IMR-90 (cell line): Measurements from ENCODE around the gene LAPTM5. TPM values are rescaled to one million over a fixed set of nuclear protein-coding genes. Genes with fewer than 3 reads are reported as not detected.

ENCODE experiments used
- ATAC-seq: fragments of 200-7000 bp; cut with Tn5 transposase; 2 replicates; pipeline ENCODE4 v1.9.1; 2020; ENCODE audit warnings: low read depth, mild to moderate bottlenecking, moderate library complexity
- BruUV-seq: library from RNA; stranded (reverse); fragments of 400-500 nt; replicated peaks from 2 replicates; lab custom pipeline; 2021; lab: Mats Ljungman, UMichigan
- CTCF ChIA-PET: fragments of 300-600 bp; formaldehyde crosslinking; extraction: SDS; loops from one replicate; lab custom pipeline; 2021; ENCODE audit warnings: antibody characterized with exemption; lab: Yijun Ruan, JAX
- POLR2A ChIA-PET: fragments of 300-600 bp; sonication (Branson Sonifier 250); formaldehyde crosslinking; loops from one replicate; lab custom pipeline; 2022; ENCODE audit warnings: antibody characterized with exemption; ENCODE audit not compliant: unreplicated experiment; lab: Charles Lee
- DNase-seq: peaks from one replicate; pipeline ENCODE4 v3.0.0; 2013
- H2AFZ ChIP-seq: replicated peaks from 2 replicates; pipeline ENCODE3; 2013; ENCODE audit warnings: low read length, mild to moderate bottlenecking; ENCODE audit not compliant: poor library complexity
- H2AK5ac ChIP-seq: 2 replicates; pipeline ENCODE4 v1.6.1; 2013; ENCODE audit warnings: low read depth, low read length, inconsistent platforms
- H2AK9ac ChIP-seq: replicated peaks from 2 replicates; pipeline ENCODE3; 2013; ENCODE audit warnings: mild to moderate bottlenecking, low read depth, low read length, moderate library complexity; ENCODE audit not compliant: poor library complexity
- H2BK120ac ChIP-seq: 2 replicates; pipeline ENCODE4 v1.6.1; 2013; ENCODE audit warnings: low read depth, low read length, inconsistent platforms
- H2BK15ac ChIP-seq: 3 replicates; pipeline ENCODE4 v1.6.1; 2013; ENCODE audit warnings: low read depth, low read length, inconsistent platforms
- H2BK20ac ChIP-seq: 2 replicates; pipeline ENCODE4 v1.6.1; 2013; ENCODE audit warnings: low read depth, mild to moderate bottlenecking, inconsistent platforms, low read length, moderate library complexity
- H2BK5ac ChIP-seq: 2 replicates; pipeline ENCODE4 v1.6.1; 2013; ENCODE audit warnings: mild to moderate bottlenecking, low read depth, low read length, inconsistent platforms; ENCODE audit not compliant: poor library complexity, severe bottlenecking
- H3K14ac ChIP-seq: replicated peaks from 2 replicates; pipeline ENCODE4 v1.6.1; 2013; ENCODE audit warnings: low read depth, low read length, inconsistent platforms
- H3K18ac ChIP-seq: 2 replicates; pipeline ENCODE4 v1.6.1; 2013; ENCODE audit warnings: low read depth, low read length, control low read depth
- H3K23ac ChIP-seq: 2 replicates; pipeline ENCODE4 v1.6.1; 2013; ENCODE audit warnings: low read depth, low read length, inconsistent platforms
- H3K27ac ChIP-seq: 2 replicates; pipeline ENCODE4 v1.5.1; 2013; ENCODE audit warnings: mild to moderate bottlenecking, control low read depth, low read length; ENCODE audit not compliant: insufficient read depth
- H3K27me3 ChIP-seq: 2 replicates; pipeline ENCODE4 v1.6.1; 2013; ENCODE audit warnings: low read length; ENCODE audit not compliant: control insufficient read depth, insufficient read depth
- H3K36me3 ChIP-seq: 2 replicates; pipeline ENCODE4 v1.6.1; 2013; ENCODE audit warnings: low read length, mixed read lengths; ENCODE audit not compliant: control insufficient read depth, insufficient read depth
- H3K4ac ChIP-seq: 2 replicates; pipeline ENCODE4 v1.6.1; 2013; ENCODE audit warnings: low read depth, low read length, inconsistent platforms
- H3K4me1 ChIP-seq: 2 replicates; pipeline ENCODE4 v1.6.1; 2013; ENCODE audit warnings: low read length, mixed read lengths; ENCODE audit not compliant: control insufficient read depth, insufficient read depth
- H3K4me2 ChIP-seq: 2 replicates; pipeline ENCODE4 v1.6.1; 2013; ENCODE audit warnings: low read depth, mild to moderate bottlenecking, control low read depth, low read length, moderate library complexity
- H3K4me3 ChIP-seq: 2 replicates; pipeline ENCODE4 v1.5.1; 2013; ENCODE audit warnings: low read depth, mild to moderate bottlenecking, control low read depth, low read length, moderate library complexity; ENCODE audit not compliant: insufficient read depth
- H3K56ac ChIP-seq: 2 replicates; pipeline ENCODE4 v1.6.1; 2013; ENCODE audit warnings: low read length, inconsistent platforms; ENCODE audit not compliant: insufficient read depth; ENCODE audit errors: extremely low read depth
- H3K79me1 ChIP-seq, 2 experiments: 2 replicates each; pipeline ENCODE4 v1.6.1; 2013; ENCODE audit warnings: low read length in 2 of 2, inconsistent platforms in 1 of 2, low read depth in 1 of 2
- H3K9ac ChIP-seq: 2 replicates; pipeline ENCODE4 v1.6.1; 2013; ENCODE audit warnings: low read depth, low read length, control low read depth
- H3K9me1 ChIP-seq: 2 replicates; pipeline ENCODE4 v1.6.1; 2013; ENCODE audit warnings: low read length, inconsistent platforms; ENCODE audit not compliant: insufficient read depth
- H3K9me3 ChIP-seq: 2 replicates; pipeline ENCODE4 v1.6.1; 2013; ENCODE audit warnings: low read length; ENCODE audit not compliant: control insufficient read depth, insufficient read depth
- H4K20me1 ChIP-seq: 2 replicates; pipeline ENCODE4 v1.6.1; 2013; ENCODE audit warnings: low read length, inconsistent platforms; ENCODE audit not compliant: insufficient read depth
- H4K5ac ChIP-seq: 2 replicates; pipeline ENCODE4 v1.6.1; 2013; ENCODE audit warnings: mild to moderate bottlenecking, low read depth, low read length, control low read depth
- H4K8ac ChIP-seq, 2 experiments: 2 replicates each; pipeline ENCODE4 v1.6.1; 2013; ENCODE audit warnings: low read depth in 2 of 2, low read length in 2 of 2, control low read depth in 1 of 2, inconsistent platforms in 1 of 2
- H4K91ac ChIP-seq: 2 replicates; pipeline ENCODE4 v1.6.1; 2013; ENCODE audit warnings: low read depth, low read length, inconsistent platforms; ENCODE audit not compliant: insufficient read depth
- FOS ChIP-seq: fragments of 150-350 bp; IDR thresholded peaks from 2 replicates; pipeline ENCODE4 v1.6.1; 2016; ENCODE audit warnings: low read depth, low read length
- MAFK ChIP-seq: IDR thresholded peaks from 2 replicates; pipeline ENCODE4 v1.6.1; 2012; ENCODE audit warnings: low read depth, low read length, improper control_type of control experiment
- MAZ ChIP-seq: IDR thresholded peaks from 2 replicates; pipeline ENCODE4 v1.6.1; 2012; ENCODE audit warnings: low read depth, mild to moderate bottlenecking, low read length, improper control_type of control experiment, moderate library complexity, borderline replicate concordance
- MXI1 ChIP-seq: IDR thresholded peaks from 2 replicates; pipeline ENCODE4 v1.6.1; 2012; ENCODE audit warnings: low read depth, mild to moderate bottlenecking, low read length, moderate library complexity, borderline replicate concordance
- NFE2L2 ChIP-seq: fragments of 150-350 bp; IDR thresholded peaks from 2 replicates; pipeline ENCODE4 v1.6.1; 2016; ENCODE audit warnings: low read depth, mild to moderate bottlenecking, low read length
- POLR2A ChIP-seq: IDR thresholded peaks from 2 replicates; pipeline ENCODE4 v1.6.1; 2012; ENCODE audit warnings: mild to moderate bottlenecking, low read depth, low read length
- RAD21 ChIP-seq: IDR thresholded peaks from 2 replicates; pipeline ENCODE4 v1.6.1; 2012; ENCODE audit warnings: low read length, improper control_type of control experiment
- RCOR1 ChIP-seq: IDR thresholded peaks from 2 replicates; pipeline ENCODE4 v1.6.1; 2012; ENCODE audit warnings: mild to moderate bottlenecking, low read length, improper control_type of control experiment; ENCODE audit not compliant: insufficient replicate concordance
- RFX5 ChIP-seq: IDR thresholded peaks from 2 replicates; pipeline ENCODE4 v1.8.0; 2012; ENCODE audit warnings: low read depth, mild to moderate bottlenecking, low read length, moderate library complexity
- SMC3 ChIP-seq: fragments of 150-350 bp; IDR thresholded peaks from 2 replicates; pipeline ENCODE4 v1.6.1; 2016; ENCODE audit warnings: low read depth, mild to moderate bottlenecking, antibody characterized with exemption, low read length, moderate library complexity
- WGBS, 2 experiments: methylation state at CpG; one replicate each; pipeline versions ENCODE4 v1.1.5 to v1.1.7; 2013; ENCODE audit warnings: missing lambda C conversion rate in 2 of 2; ENCODE audit not compliant: insufficient read length in 1 of 2; ENCODE audit errors: extremely low coverage in 2 of 2; 5-methylcytosine and 5-hydroxymethylcytosine counted together
- dilution Hi-C: fragments of 300-500 bp; cut with HindIII; formaldehyde crosslinking; loops from one replicate; pipeline ENCODE4 v1.14.3; 2018; ENCODE audit warnings: low sequenced_read_pairs; ENCODE audit not compliant: unreplicated experiment
- in situ Hi-C: fragments of 300-500 bp; cut with MboI; formaldehyde crosslinking; loops from 3 replicates; pipeline ENCODE4 v1.14.3; 2019; ENCODE audit warnings: low sequenced_read_pairs, inconsistent platforms, mixed read lengths
- intact Hi-C: fragments of 100-400 bp; cut with micrococcal nuclease; formaldehyde crosslinking; loops from 2 replicates; pipeline ENCODE4 v1.10.0; 2022
- polyA plus RNA-seq, 3 experiments: library from polyadenylated mRNA; depleted of rRNA; stranded (reverse); fragments of >200 nt; gene quantifications; 2 replicates each; pipeline ENCODE4 v1.2.3, GENCODE V29; 2012; ENCODE audit warnings: low replicate concordance in 1 of 3
- total RNA-seq: library from RNA; depleted of rRNA; stranded (reverse); fragments of >200 nt; gene quantifications from 2 replicates; pipeline ENCODE4 v1.2.3, GENCODE V29; 2012
- TF ChIP-seq, protein P1 (sequence below): conservative IDR thresholded peaks from 2 replicates; pipeline ENCODE4 v1.5.1; 2012; ENCODE audit warnings: mild to moderate bottlenecking, low read depth, low read length, improper control_type of control experiment

Gene LAPTM5
- total and polyA plus RNA-seq, 2 of the 4 experiments (the other 2 are of a cell fraction), result 0.09 TPM; not detected in 1

DNA sequence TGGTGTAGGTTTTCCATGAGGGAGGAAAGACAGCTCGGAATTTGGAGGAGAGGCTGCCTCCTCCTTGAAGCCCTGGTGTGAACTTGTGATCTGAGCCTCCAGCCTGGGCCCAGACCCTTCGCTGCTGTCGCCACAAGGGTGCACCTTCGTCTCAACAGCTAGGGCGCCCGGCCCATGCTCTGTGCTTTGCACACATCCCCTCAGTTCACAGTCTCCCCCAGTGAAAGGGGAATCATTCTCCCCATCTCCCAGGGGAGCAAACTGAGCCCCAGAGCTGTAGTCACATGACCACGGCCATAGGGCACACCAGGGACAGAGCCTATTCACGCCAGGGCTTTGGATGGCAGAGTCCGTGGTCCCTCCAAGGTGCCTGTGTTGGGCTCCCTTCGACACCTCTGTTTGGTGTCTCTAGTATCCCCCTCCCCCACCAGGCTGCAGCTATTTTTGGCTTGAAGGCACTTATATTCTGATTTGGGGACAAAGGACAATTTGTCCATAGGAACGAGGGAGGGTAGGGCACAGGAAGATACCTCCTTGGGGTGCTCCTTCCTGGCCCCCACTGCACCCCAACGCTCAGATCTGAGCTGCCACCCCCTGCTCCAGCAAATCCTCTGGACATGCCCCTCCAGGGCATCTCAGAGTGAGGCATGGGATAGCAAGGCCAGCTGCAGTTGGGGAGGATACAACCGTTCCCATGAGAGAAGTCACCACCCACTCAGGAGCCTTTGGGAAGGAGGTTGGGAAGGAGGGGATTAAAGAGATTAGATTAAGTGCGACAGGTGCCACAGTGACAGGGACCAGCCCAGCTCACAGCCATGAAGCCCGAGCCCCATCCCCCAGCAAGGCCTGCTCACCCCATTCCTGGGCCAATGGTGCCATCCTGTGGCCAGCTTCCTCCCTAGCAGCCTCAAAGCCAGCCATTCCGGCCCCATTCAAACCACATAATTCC is 49.9 kb downstream of the LAPTM5 start:
- no peak for TF ChIP-seq FOS
- TF ChIP-seq SMC3, result peak; percentile 89
- TF ChIP-seq RFX5, result no peak
- peak; percentile 100 for TF ChIP-seq RAD21
- no peak for TF ChIP-seq MXI1
- peak; percentile 30; the same call in 1 of the 2 replicates for TF ChIP-seq MAZ
- TF ChIP-seq, protein P1, sequence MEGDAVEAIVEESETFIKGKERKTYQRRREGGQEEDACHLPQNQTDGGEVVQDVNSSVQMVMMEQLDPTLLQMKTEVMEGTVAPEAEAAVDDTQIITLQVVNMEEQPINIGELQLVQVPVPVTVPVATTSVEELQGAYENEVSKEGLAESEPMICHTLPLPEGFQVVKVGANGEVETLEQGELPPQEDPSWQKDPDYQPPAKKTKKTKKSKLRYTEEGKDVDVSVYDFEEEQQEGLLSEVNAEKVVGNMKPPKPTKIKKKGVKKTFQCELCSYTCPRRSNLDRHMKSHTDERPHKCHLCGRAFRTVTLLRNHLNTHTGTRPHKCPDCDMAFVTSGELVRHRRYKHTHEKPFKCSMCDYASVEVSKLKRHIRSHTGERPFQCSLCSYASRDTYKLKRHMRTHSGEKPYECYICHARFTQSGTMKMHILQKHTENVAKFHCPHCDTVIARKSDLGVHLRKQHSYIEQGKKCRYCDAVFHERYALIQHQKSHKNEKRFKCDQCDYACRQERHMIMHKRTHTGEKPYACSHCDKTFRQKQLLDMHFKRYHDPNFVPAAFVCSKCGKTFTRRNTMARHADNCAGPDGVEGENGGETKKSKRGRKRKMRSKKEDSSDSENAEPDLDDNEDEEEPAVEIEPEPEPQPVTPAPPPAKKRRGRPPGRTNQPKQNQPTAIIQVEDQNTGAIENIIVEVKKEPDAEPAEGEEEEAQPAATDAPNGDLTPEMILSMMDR, result peak; percentile 98
- no peak for TF ChIP-seq MAFK
- peak; percentile 68; the same call in 1 of the 2 replicates for TF ChIP-seq POLR2A
- TF ChIP-seq RCOR1, result peak; percentile 33
- TF ChIP-seq NFE2L2, result no peak
- intact Hi-C loops, result loop anchor here (1.0 to 10.0 kb wide), 7 partner anchors 327 to 1821 kb away; partner anchors contain the start of gene PTPRU
- Histone ChIP-seq H3K18ac (no peak overlapping the region), H3K4me1 (no peaks in the 10 kb centered on the region), H2AFZ (peak overlapping the region; percentile 32), H4K8ac (no peak overlapping the region), H4K20me1 (no peaks in the 10 kb centered on the region), H3K36me3 (no peaks in the 10 kb centered on the region), H2AK9ac (no peak overlapping the region), H2BK5ac (no peak overlapping the region), H3K14ac (no peak overlapping the region), H3K27me3 (peaks cover 45% of the 10 kb centered on the region), H3K4ac (no peak overlapping the region), H2BK15ac (no peak overlapping the region), H2AK5ac (no peak overlapping the region), H3K27ac (no peak overlapping the region), H4K5ac (no peak overlapping the region), H3K4me3 (no peak overlapping the region), H3K23ac (no peak overlapping the region), H4K91ac (no peak overlapping the region), H3K79me1 (no peaks in the 10 kb centered on the region), H3K9me3 (no peaks in the 10 kb centered on the region), H3K56ac (no peak overlapping the region), H2BK120ac (no peak overlapping the region), H3K4me2 (no peak overlapping the region), H3K9me1 (no peaks in the 10 kb centered on the region), H2BK20ac (no peak overlapping the region), H3K9ac (no peak overlapping the region)
- in situ Hi-C loops, result loop anchor here (10.0 kb wide), 2 partner anchors 1003 to 1813 kb away; no protein-coding TSS in a partner anchor
- no TSS peak for BruUV-seq
- CTCF ChIA-PET, result interaction anchor here (1.0 to 2.4 kb wide), 3 partner anchors 22 to 1477 kb away, joined by 3 to 10 read pairs (median 3); partner anchors contain the start of gene MECR
- POLR2A ChIA-PET, result no interaction called here
- no CpG with 5 or more reads among the region's 16 CpGs for WGBS, 2 experiments
- dilution Hi-C loops, result no loop called here
- DNase-seq, result peak; percentile 56
- ATAC-seq, result peak; percentile 97
